Stimulated activated CD8-positive, alpha-beta memory T cell treated with anti-CD3 and anti-CD28 coated beads, Interleukin-7, amount 100 ng/mL, for 1 hour (primary cell): ENCODE data around the gene MPZL1.
"Not testable (repeated sequence)": the region's sequence is repeated elsewhere in the genome, so short reads cannot be mapped to it uniquely, and the experiment has no call there.

Experiments used
- DNase-seq, 2 donors: peaks; one replicate each; pipeline ENCODE4 v3.0.0-alpha.2; 2020; ENCODE audit warnings: low read depth in 2 of 2

Gene MPZL1

DNA sequence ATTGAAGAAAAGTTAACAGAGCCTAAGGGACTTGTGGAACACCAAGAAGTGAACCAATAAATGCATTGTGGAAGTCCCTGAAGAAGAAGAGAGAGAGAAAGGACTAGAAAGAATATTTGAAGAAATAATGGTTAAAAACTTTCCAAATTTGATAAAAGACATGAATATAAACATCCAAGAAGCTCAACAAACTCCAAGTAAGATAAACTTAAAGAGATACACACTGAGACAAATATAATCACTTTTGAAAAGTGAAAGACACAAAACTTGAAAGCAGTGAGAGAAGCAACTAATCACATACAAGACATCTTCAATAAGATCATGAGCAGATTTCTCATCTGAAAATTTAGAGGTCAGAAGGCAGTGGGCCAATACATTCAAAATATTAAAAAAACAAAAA is 91.2 kb downstream of the MPZL1 start:
- no peak for DNase-seq

DNA sequence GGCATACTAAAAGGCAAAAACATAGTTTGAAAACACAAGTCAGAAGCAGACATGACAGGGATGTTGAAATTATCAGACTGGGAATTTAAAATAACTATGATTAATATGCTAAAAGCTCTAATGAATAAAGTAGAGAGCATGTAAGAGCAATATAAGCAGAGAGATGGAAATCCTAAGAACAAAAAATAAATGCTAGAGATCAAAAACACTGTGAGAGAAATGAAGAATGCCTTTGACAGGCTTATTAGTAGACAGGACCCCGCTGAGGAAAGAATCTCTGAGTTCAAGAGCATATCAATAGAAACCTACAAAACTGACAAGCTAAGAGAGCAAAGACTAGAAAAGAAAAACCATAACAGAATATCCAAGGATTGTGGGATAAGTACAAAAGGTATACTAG is 93.9 kb downstream of the MPZL1 start:
- DNase-seq: no peak

DNA sequence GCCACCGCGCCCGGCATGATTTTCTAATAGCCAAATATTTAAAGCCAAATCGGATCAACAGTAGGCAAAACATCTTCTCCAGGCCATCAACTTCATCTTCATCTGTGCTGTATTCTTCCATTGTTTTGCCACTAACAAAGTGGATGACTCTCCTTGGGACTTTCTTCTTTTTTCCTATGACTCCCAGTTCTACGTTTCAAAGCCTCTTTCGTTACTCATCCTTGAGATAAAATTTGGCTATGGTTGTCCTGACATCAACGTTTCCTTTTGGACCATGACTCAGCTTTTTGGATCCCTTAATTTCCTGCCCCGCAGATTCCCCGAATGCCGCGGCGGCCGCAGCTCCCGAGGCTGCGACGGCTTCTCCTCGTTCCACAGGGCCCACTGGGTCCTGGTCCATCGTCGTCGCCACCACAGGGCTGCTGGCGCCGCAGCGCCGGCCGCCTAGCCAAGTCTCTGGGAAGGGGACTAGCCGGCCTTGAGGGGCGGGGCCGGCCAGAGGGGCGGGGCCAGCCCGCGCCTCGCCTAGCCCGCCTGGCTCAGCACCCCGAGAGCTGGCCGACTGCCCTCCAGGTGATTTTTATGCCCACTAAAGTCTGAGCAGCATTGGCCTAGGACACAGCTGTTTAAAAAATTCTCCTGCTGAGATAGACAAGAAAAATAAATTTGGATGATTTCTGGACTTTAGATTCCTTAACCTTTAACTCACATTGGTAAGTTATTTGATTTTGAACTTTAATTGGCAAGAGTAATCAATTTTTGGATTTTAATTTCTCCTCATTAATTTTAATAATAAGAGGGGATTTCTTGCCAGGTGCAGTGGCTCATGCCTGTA is 98.3 kb downstream of the MPZL1 start:
- DNase-seq: no peak

DNA sequence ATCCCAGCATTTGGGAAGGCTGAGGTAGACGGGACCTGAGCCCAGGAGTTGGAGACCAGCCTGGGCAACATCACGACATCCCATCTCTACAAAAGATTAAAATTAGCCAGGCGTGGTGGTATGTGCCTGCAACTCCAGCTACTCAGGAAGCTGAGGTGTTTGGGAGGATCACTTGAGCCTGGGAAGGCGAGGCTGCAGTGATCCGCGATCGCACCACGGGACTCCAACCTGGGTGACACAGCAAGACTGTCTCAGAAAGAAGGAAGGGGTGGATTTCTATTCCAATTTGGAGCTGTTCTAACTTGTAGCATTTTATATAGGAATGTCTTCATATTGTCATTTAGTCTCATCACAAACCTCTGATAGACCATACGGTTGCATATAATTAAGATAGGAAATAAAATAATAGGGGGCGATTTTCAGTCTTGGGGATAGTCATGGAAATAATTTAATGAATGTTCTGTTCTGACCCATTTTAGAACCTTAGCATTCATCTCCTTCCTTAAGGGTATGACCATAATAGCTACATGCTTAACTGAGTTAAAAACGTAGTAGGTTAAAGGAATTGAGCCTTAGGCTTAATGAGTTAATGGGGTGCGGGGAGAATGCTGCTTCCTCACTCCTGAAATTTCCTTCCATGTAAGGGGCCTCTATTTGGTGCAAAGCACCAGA is 99.0 kb downstream of the MPZL1 start:
- no peak for DNase-seq

DNA sequence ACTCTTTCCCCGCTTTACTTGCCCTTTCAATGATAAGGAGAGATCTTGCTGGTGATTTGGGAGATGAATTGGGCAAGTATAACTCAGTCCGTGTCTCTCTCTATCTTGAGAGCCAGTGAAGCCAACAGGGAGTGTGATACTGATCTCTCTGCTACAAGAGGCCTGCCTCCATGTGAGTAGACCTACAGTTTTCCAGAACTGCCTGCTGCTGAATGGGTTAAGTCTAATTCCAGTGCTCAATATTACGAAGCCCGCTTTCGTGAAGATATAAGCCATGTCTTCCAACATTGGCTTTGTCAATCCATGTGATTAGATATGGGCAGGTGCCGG is 99.5 kb downstream of the MPZL1 start:
- no peak for DNase-seq

DNA sequence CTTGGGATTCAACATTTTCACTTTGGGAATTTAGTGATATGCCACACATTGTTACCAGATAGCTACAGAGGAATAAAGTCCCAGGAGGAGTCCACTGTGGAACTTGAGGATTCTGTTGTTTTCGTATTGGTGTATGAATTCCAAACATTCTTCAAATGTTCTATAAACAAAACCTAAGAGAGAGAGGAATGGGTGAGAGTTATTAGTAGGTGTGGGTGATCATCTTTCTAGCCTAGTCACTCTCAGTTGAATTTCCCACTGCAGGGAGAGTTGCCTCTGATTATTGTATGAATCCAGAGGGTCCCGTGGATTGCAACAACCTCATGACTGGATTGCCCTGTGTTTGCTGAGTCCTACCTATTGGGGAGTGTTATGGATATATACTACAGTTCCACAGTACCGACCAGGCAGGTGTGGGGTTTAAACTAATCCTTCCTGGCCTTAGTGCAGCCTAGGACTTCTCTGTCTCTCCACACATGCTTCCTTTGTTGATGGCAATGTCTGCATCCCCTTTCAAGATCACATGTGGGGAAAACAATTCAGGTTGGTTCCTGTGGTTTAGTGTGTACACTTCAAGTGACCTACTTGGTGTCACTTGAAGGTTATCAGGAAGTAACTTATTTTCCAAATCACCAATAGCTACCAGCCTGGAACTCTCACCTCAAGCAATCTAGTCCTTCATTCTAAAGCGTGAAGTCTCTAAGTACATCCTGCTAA is 100.3 kb downstream of the MPZL1 start:
- no peak for DNase-seq

DNA sequence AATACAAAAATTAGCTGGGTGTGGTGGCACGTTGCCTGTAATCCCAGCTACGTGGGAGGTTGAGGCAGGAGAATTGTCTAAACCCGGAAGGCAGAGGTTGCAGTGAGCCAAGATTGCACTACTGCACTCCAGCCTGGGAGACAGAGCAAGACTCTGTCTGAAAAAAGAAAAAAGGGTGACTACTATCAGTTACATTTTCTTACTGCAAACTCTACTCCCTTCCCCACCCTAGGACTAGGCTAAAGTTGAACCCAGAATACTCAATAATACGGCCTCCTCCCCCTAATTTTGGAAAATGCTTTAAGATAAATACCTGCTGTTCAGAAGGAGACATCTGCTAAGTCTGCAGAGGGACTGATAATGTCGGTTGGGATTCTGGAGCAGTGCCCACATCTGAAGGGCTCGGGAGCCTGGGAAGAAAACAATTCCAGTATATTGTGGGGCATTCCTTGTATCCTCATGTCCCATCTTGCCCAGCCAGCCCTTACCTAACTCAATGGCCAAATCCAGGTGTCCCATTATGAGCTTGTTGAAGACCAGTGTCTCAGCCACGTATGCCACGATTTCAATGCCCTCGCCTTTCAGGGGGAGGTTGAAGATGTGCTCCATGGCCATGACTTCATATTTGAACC is 102.5 kb downstream of the MPZL1 start:
- DNase-seq: no peak

DNA sequence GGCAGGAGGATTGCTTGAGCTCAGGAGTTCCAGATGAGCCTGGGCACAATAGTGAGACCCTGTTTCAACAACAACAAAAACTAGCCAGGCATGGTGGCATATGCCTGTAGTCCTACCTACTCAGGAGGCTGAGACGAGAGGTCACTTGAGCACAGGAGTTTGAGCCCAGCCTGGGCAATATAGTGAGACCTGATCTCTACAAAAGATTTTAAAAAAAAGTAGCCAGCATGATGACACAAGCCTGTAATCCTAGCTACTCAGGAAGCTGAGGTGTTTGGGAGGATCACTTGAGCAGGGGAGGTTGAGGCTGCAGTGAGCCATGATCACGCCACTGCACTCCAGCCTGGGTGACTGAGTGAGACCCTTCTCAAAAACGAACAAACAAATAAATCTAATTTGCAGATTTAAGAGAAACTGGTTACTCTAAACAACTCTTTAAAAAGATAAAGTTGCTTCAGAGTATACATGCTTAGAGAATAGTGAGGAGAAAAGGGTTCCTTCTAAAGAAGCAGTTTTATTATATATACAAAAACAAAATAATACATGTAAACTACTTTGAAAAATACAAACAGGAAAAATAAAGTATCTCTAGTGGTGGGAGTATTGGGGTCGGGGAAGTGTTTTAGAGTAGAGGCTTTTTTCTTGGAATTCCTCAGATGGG is 103.8 kb downstream of the MPZL1 start:
- no peak for DNase-seq

DNA sequence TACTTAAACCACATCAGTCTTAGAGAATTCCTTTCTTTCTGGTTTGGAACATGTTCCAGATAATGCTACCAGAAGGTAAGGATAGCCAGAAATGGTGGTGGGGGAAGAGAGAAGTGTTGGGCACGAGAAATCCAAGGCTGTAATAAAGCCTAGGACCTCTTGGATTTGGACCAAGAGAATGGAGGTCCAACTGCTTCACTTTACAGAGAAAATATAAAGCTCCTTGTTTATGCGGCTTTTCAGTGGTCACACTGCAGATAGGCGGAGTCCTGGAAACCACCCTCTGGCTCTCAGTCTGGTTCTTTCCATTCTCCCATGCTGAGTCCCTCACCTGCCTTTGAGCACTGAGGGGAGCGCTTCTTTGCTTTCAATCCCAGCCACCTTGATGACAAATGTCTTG is 104.3 kb downstream of the MPZL1 start:
- DNase-seq: no peak

DNA sequence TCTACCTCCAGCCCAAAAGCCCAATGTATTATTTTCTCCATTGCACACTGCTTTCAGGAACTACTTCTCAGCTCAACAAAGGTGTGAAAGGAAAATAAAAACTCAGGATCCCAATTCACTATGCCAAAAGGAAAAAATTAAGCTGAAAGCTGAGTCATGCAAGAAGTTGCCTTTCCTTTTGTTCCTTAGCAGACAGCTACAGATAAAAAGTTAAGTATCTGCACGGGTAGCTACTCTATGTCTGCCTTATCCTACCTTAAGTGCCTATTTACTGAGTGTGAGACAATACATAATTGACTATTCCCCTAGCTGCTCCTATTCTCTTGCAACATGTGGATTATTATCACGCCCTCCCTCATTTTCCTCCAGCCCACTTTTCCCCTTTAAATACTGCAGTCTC is 108.1 kb downstream of the MPZL1 start:
- DNase-seq: no peak

DNA sequence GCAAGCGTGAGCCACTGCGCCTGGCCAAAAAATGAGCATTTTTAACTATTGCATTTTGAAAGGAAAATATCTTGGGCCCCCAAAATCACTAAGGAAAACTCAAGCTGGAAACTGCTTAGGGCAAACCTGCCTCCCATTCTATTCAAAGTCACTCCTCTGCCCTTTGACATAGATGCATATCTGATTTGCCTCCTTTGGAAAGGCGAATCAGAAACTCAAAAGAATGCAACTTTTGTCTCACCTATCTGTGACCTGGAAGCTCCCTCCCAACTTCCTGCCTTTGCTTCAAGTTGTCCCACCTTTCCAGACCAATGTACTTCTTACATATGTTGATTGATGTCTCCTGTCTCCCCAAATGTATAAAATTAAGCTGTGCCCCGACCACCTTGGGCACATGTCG is 108.9 kb downstream of the MPZL1 start:
- DNase-seq: not testable (repeated sequence)

DNA sequence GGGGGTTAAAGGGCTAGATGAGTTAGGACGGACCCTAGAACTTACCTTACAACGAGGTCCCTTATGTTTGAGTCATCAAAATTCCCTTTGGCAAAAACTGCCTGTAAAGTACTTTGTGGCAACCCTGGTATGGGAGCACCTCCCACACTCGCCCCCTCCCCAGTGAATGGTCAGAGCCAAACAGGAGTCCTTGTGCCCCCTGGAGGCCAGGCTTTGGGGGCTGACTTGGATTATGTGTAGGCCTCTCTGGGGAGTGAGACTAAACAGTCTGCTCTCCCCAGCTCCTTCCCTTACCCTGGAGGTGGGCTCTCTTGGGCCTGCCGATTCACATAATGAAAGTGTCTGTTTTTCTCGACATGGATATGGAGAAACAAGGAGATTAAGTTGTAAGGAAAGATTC is 110.9 kb downstream of the MPZL1 start:
- no peak for DNase-seq

DNA sequence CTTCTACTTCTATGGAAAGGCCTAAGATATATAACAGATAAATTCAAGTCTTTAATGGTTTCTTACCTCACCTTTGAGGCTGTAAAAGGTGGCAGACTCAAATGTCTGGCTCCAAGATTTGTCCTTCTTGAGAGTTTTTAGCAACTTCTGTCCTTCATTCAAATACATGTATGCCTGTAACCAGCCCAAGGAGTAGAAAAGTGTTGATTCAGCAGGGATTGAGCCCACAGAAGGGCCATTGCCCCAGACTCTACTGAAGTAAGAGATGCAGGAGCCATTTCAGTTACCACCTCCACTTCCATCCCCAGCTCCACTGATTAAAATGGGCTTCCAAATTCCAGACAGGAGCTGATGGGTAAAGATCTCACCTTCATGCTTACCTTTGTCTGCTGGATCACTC is 112.1 kb downstream of the MPZL1 start:
- DNase-seq: no peak

DNA sequence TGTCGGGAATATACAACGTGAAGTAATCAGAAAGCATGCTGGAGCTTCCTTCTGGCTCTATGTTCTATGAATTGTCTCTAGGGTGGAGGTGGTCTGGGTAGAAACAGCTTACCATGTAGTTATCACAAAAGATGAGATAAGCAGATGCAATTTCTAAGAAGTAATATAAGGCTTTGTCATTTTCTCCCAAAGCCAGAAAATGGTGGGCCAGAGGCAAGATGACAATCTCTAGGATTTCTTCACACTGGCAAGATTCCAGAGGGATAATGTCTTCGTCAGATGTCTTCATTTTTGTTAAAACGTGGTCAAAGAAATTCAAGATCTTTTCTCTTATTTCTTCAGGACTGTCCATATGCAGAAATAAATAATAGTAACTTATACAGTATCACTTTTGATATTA is 114.4 kb downstream of the MPZL1 start:
- no peak for DNase-seq

DNA sequence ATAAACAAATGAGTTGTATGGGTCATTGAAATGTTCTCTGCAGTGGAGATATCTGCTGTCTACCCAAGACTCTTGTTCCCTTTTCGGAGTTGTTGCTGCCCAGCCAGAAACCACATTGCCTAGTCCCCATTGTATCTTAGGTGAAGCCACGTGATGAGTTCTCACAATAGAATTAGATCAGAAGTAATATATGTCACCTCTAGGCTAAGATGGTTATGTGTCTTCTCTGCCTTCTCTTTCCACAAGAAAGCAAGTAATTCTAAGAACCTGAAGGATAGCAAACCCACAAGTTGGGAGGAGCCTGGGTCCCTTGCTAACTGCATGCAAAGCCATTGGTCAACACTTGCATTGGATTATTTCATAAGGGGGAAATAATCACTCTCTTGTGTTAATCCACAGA is 115.5 kb downstream of the MPZL1 start:
- no peak for DNase-seq

DNA sequence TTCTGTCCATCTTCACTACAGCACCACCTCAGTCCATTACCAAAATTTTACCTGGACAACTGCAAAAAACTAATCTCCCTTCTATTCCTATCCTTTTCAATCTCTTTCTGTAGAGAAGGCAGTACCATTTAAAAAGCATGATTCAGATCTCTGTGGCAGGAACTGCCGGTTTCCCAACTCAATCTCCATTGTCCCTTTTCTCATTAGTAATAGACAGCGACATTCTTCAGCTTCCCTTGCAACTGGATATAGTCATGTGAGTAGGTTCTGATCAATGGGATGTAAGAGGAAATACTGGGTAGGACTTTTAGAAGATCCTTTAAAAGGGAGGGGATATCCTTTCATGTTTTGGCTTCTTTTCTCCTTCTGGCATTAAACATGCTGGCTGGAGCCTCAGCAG is 117.2 kb downstream of the MPZL1 start:
- DNase-seq: no peak
